OCI-LY3 (cell line): Measurements from ENCODE around the gene ASPSCR1.

Source experiments
- CTCF ChIP-seq: fragments of 200-600, 300-600 bp; sonication (generic); IDR thresholded peaks from 2 replicates; pipeline ENCODE4 v1.5.1; 2014; ENCODE audit warnings: antibody characterized with exemption, low read length, low read depth
- EZH2phosphoT487 ChIP-seq: fragments of 200-600 bp; shearing (Covaris generic); IDR thresholded peaks from 2 replicates; pipeline ENCODE4 v1.6.1; 2018; ENCODE audit warnings: antibody characterized with exemption, mixed run types, low read depth

GRCh38 chr17:81927653-81928543 lies 49.5 kb upstream of the ASPSCR1 start, which contains the start of gene MAFG:
- TF ChIP-seq CTCF (peak; percentile 65), EZH2phosphoT487 (no peak)
